Calu3 (cell line): Measurements from ENCODE around the gene ALG10. TPM values are rescaled to one million over a fixed set of nuclear protein-coding genes. Genes with fewer than 3 reads are reported as not detected.
"Not testable (repeated sequence)": the region's sequence is repeated elsewhere in the genome, so short reads cannot be mapped to it uniquely, and the experiment has no call there.

ENCODE experiments used
- BruUV-seq: library from RNA; stranded (reverse); fragments of 400-500 nt; replicated peaks from 2 replicates; lab custom pipeline; 2021; lab: Mats Ljungman, UMichigan
- CTCF ChIA-PET: fragments of 300-600 bp; sonication (Branson Sonifier 250); formaldehyde crosslinking; loops from one replicate; lab custom pipeline; 2022; ENCODE audit warnings: antibody characterized with exemption; lab: Charles Lee
- DNase-seq: peaks from one replicate; pipeline ENCODE4 v3.0.0; 2022
- H3K27ac Mint-ChIP-seq: one replicate; pipeline ENCODE4 v1.8.0; 2022; ENCODE audit warnings: mixed read lengths; ENCODE audit not compliant: unreplicated experiment
- H3K27me3 Mint-ChIP-seq: one replicate; pipeline ENCODE4 v1.8.0; 2022; ENCODE audit warnings: mixed read lengths; ENCODE audit not compliant: unreplicated experiment
- H3K36me3 Mint-ChIP-seq: one replicate; pipeline ENCODE4 v1.8.0; 2022; ENCODE audit warnings: mild to moderate bottlenecking, moderate library complexity, mixed read lengths; ENCODE audit not compliant: insufficient read depth, unreplicated experiment
- H3K4me1 Mint-ChIP-seq: one replicate; pipeline ENCODE4 v1.8.0; 2022; ENCODE audit warnings: mild to moderate bottlenecking, low read depth, mixed read lengths; ENCODE audit not compliant: unreplicated experiment
- H3K4me3 Mint-ChIP-seq: one replicate; pipeline ENCODE4 v1.8.0; 2022; ENCODE audit warnings: mild to moderate bottlenecking, low read depth, moderate library complexity, mixed read lengths; ENCODE audit not compliant: unreplicated experiment
- H3K9me3 Mint-ChIP-seq: one replicate; pipeline ENCODE4 v1.8.0; 2022; ENCODE audit warnings: low read depth, mixed read lengths; ENCODE audit not compliant: unreplicated experiment
- CTCF ChIP-seq: fragments of 200-600 bp; IDR thresholded peaks from one replicate; pipeline ENCODE4 v1.8.0; 2022; ENCODE audit warnings: antibody characterized with exemption; ENCODE audit not compliant: unreplicated experiment
- intact Hi-C: fragments of 100-400 bp; cut with micrococcal nuclease; formaldehyde crosslinking; loops from one replicate; pipeline ENCODE4 v1.10.0; 2022; ENCODE audit not compliant: unreplicated experiment
- total RNA-seq: library from RNA; stranded (reverse); gene quantifications from 2 replicates; pipeline ENCODE4 v1.2.3, GENCODE V29; 2022

ALG10 gene
- total RNA-seq, 1 experiment from 2014 or later, result 17.4 TPM

GRCh38 chr12:34021071-34021470 lies 1.2 kb upstream of the ALG10 start:
- no TSS peak for BruUV-seq
- no peaks in the 10 kb centered on the region for H3K9me3 Mint-ChIP-seq
- H3K4me1 Mint-ChIP-seq, result no peaks in the 10 kb centered on the region
- no peak overlapping the region for H3K27ac Mint-ChIP-seq
- DNase-seq, result no peak
- no peaks in the 10 kb centered on the region for H3K27me3 Mint-ChIP-seq
- CTCF ChIA-PET, result no interaction called here
- H3K4me3 Mint-ChIP-seq, result peak overlapping the region; percentile 88
- intact Hi-C loops, result loop anchor here (1.0 to 10.0 kb wide), 4 partner anchors 396 to 1264 kb away; partner anchors contain the start of gene YARS2
- peaks cover 16% of the 10 kb centered on the region for H3K36me3 Mint-ChIP-seq
- no peak for TF ChIP-seq CTCF

GRCh38 chr12:34027661-34028060 lies 5.4 kb downstream of the ALG10 start:
- BruUV-seq, H3K27ac Mint-ChIP-seq, H3K27me3 Mint-ChIP-seq, H3K36me3 Mint-ChIP-seq, H3K4me3 Mint-ChIP-seq, DNase-seq, CTCF ChIA-PET, H3K4me1 Mint-ChIP-seq, H3K9me3 Mint-ChIP-seq: not testable (repeated sequence)
- intact Hi-C loops, result loop anchor here (10.0 kb wide), 1 partner anchor 403 kb away; no protein-coding TSS in a partner anchor

- no peak overlapping the region for H3K27ac Mint-ChIP-seq
- intact Hi-C loops, result no loop called here
- no peak overlapping the region for H3K4me3 Mint-ChIP-seq
- H3K36me3 Mint-ChIP-seq, result no peaks in the 10 kb centered on the region
- CTCF ChIA-PET, result no interaction called here
- no peak for DNase-seq
- no TSS peak for BruUV-seq
- no peaks in the 10 kb centered on the region for H3K27me3 Mint-ChIP-seq
- TF ChIP-seq CTCF, result no peak
- H3K9me3 Mint-ChIP-seq, result no peaks in the 10 kb centered on the region
- no peaks in the 10 kb centered on the region for H3K4me1 Mint-ChIP-seq
Measured at GRCh38 chr12:34030591-34030990, 8.3 kb downstream of the ALG10 start.

GRCh38 chr12:34033628-34034296 lies 11.5 kb downstream of the ALG10 start:
- peak; percentile 56 for TF ChIP-seq CTCF
- no peak for DNase-seq
- CTCF ChIA-PET, result no interaction called here
- intact Hi-C loops, result no loop called here
- Mint-ChIP-seq H3K36me3 (no peaks in the 10 kb centered on the region), H3K27me3 (no peaks in the 10 kb centered on the region), H3K9me3 (no peaks in the 10 kb centered on the region), H3K4me1 (no peaks in the 10 kb centered on the region), H3K27ac (no peak overlapping the region), H3K4me3 (no peak overlapping the region)
- no TSS peak for BruUV-seq

GRCh38 chr12:34038357-34038756 lies 16.1 kb downstream of the ALG10 start:
- intact Hi-C loops, result loop anchor here (1.0 to 2.0 kb wide), 2 partner anchors 180 to 586 kb away; no protein-coding TSS in a partner anchor
- H3K4me1 Mint-ChIP-seq, CTCF ChIA-PET, H3K27me3 Mint-ChIP-seq, BruUV-seq, H3K36me3 Mint-ChIP-seq, H3K27ac Mint-ChIP-seq, H3K9me3 Mint-ChIP-seq, H3K4me3 Mint-ChIP-seq: not testable (repeated sequence)
- peak; percentile 17 for DNase-seq
- peak; percentile 33 for TF ChIP-seq CTCF
